A549 (cell line): ENCODE data around the gene CCDC121. TPM values are rescaled to one million over a fixed set of nuclear protein-coding genes. Genes with fewer than 3 reads are reported as not detected.

ENCODE experiments used
- ATAC-seq, 2 experiments: fragments of 200-7000 bp in 1 of 2; fragments of >200 bp in 1 of 2; cut with Nextera tagmentation in 1 of 2; cut with Tn5 transposase in 1 of 2; 3 replicates each; pipeline versions ENCODE4 v1.8.0 to v1.9.1; 2018 to 2020; ENCODE audit warnings: mild to moderate bottlenecking in 1 of 2, moderate library complexity in 1 of 2
- CTCF ChIA-PET: fragments of 300-600 bp; sonication (Branson Sonifier 250); formaldehyde crosslinking; extraction: SDS; loops from one replicate; lab custom pipeline; 2021; ENCODE audit warnings: antibody characterized with exemption, inconsistent platforms; lab: Yijun Ruan, JAX
- POLR2A ChIA-PET: fragments of 350-600 bp; formaldehyde crosslinking; extraction: SDS; loops from one replicate; lab custom pipeline; 2021; ENCODE audit warnings: antibody characterized with exemption, inconsistent platforms; lab: Yijun Ruan, JAX
- DNase-seq, 2 experiments: peaks; one replicate each; pipeline versions ENCODE4 v3.0.0 to v3.0.0-alpha.2; 2011 to 2016; ENCODE audit warnings: low read depth in 1 of 2, low spot score in 1 of 2
- FAIRE-seq: peaks from 2 replicates; lab custom pipeline; 2011; peaks lifted over from hg19 to GRCh38; lab: Jason Lieb, UNC
- H3K27ac ChIP-seq, 2 experiments: fragments of >200 bp; sonication (Bioruptor Twin); formaldehyde crosslinking; 3 replicates each; pipeline ENCODE4 v1.5.1; 2016 to 2017
- H3K4me1 ChIP-seq: fragments of >200 bp; sonication (Bioruptor Twin); formaldehyde crosslinking; 3 replicates; pipeline ENCODE4 v1.6.1; 2016
- H3K4me2 ChIP-seq: fragments of >200 bp; sonication (Bioruptor Twin); formaldehyde crosslinking; 3 replicates; pipeline ENCODE4 v1.6.1; 2016
- H3K4me3 ChIP-seq: fragments of >200 bp; sonication (Bioruptor Twin); formaldehyde crosslinking; 3 replicates; pipeline ENCODE4 v1.5.1; 2016
- H3K9me3 ChIP-seq: fragments of >200 bp; sonication (Bioruptor Twin); formaldehyde crosslinking; 3 replicates; pipeline ENCODE4 v1.6.1; 2016
- CBX2 ChIP-seq: fragments of 200-600 bp; sonication (generic); IDR thresholded peaks from 2 replicates; pipeline ENCODE4 v1.6.1; 2016; ENCODE audit warnings: low read depth, mild to moderate bottlenecking, borderline replicate concordance
- CEBPB ChIP-seq, 2 experiments: fragments of >200 bp in 1 of 2; sonication (Bioruptor Twin) in 1 of 2; formaldehyde crosslinking in 1 of 2; IDR thresholded peaks; 2 replicates each; pipeline ENCODE4 v1.6.1; 2012 to 2016
- CTCF ChIP-seq: fragments of >200 bp; sonication (Bioruptor Twin); formaldehyde crosslinking; IDR thresholded peaks from 3 replicates; pipeline ENCODE4 v1.5.1; 2016
- EP300 ChIP-seq, 2 experiments: fragments of >200 bp; sonication (Bioruptor Twin); formaldehyde crosslinking; IDR thresholded peaks; 2 replicates in 1 of 2; 3 replicates in 1 of 2; pipeline ENCODE4 v1.6.1; 2016 to 2017
- FOSL2 ChIP-seq, 2 experiments: fragments of 450-650 bp in 1 of 2; fragments of >200 bp in 1 of 2; sonication (Bioruptor Twin) in 1 of 2; formaldehyde crosslinking; IDR thresholded peaks; 2 replicates each; pipeline versions ENCODE4 v1.5.0 to v1.6.1; 2016 to 2020; ENCODE audit warnings: mild to moderate bottlenecking in 1 of 2, moderate library complexity in 1 of 2
- JUN ChIP-seq, 2 experiments: fragments of >200 bp; sonication (Bioruptor Twin); formaldehyde crosslinking; IDR thresholded peaks; 2 replicates in 1 of 2; 3 replicates in 1 of 2; pipeline ENCODE4 v1.6.1; 2016 to 2017
- KDM1A ChIP-seq: fragments of 200-600 bp; sonication (generic); IDR thresholded peaks from 2 replicates; pipeline ENCODE4 v1.6.1; 2016; ENCODE audit warnings: low read depth, mild to moderate bottlenecking
- KDM5A ChIP-seq: fragments of 200-600 bp; sonication (generic); IDR thresholded peaks from 2 replicates; pipeline ENCODE4 v1.6.1; 2016; ENCODE audit warnings: antibody characterized with exemption, mild to moderate bottlenecking
- MAX ChIP-seq: IDR thresholded peaks from 2 replicates; pipeline ENCODE4 v1.6.1; 2012
- MAZ ChIP-seq: fragments of 150-350 bp; IDR thresholded peaks from 2 replicates; pipeline ENCODE4 v1.6.1; 2014; ENCODE audit warnings: antibody characterized with exemption, low read depth, low read length, borderline replicate concordance
- MYC ChIP-seq: IDR thresholded peaks from 2 replicates; pipeline ENCODE4 v1.6.1; 2012; ENCODE audit warnings: mild to moderate bottlenecking, inconsistent platforms, low read length, improper control_type of control experiment, borderline replicate concordance
- PHF8 ChIP-seq: fragments of 200-600 bp; sonication (generic); IDR thresholded peaks from 2 replicates; pipeline ENCODE4 v1.6.1; 2016; ENCODE audit warnings: low read depth, mild to moderate bottlenecking, antibody characterized with exemption, moderate library complexity, borderline replicate concordance
- POLR2A ChIP-seq: IDR thresholded peaks from 2 replicates; pipeline ENCODE4 v1.6.1; 2012; ENCODE audit warnings: mild to moderate bottlenecking, low read length
- RAD21 ChIP-seq, 2 experiments: fragments of >200 bp in 1 of 2; sonication (Bioruptor Twin) in 1 of 2; formaldehyde crosslinking in 1 of 2; IDR thresholded peaks in 1 of 2; conservative IDR thresholded peaks in 1 of 2; 2 replicates in 1 of 2; 3 replicates in 1 of 2; pipeline ENCODE4 v1.6.1; 2012 to 2018; ENCODE audit warnings: inconsistent platforms in 1 of 2
- SMC3 ChIP-seq: fragments of >200 bp; sonication (Bioruptor Twin); formaldehyde crosslinking; IDR thresholded peaks from 3 replicates; pipeline ENCODE4 v1.6.1; 2018; ENCODE audit warnings: inconsistent platforms
- TP53 ChIP-seq: fragments of 250-450 bp; sonication (Bioruptor Pico); IDR thresholded peaks from 2 replicates; pipeline ENCODE4 v1.5.0; 2021; ENCODE audit warnings: mild to moderate bottlenecking, moderate library complexity
- ZC3H11A ChIP-seq: fragments of 450-650 bp; IDR thresholded peaks from 2 replicates; pipeline ENCODE4 v1.6.1; 2014; ENCODE audit warnings: antibody characterized with exemption, mild to moderate bottlenecking
- ZSCAN20 ChIP-seq: fragments of 250-450 bp; sonication (Bioruptor Pico); IDR thresholded peaks from 2 replicates; pipeline ENCODE4 v1.8.0; 2022; ENCODE audit warnings: mild to moderate bottlenecking, moderate library complexity
- whole genome bisulfite sequencing: methylation state at CpG from one replicate; pipeline ENCODE4 v1.1.6; 2017; ENCODE audit errors: missing lambda C conversion rate; 5-methylcytosine and 5-hydroxymethylcytosine counted together
- polyA minus RNA-seq: library from RNA; depleted of rRNA, polyadenylated mRNA; stranded (reverse); fragments of >200 nt; gene quantifications from 2 replicates; pipeline ENCODE4 v1.2.3, GENCODE V29; 2011; rRNA and poly(A)+ RNA removed
- polyA plus RNA-seq, 4 experiments: library from polyadenylated mRNA; depleted of rRNA in 3 of 4; stranded (reverse); fragments of >200 nt; fragmentation: RNase III in 1 of 4; extraction: RNeasy Plus Mini Kit Qiagen cat#74134 plus additional on column Dnase treatment in 1 of 4; gene quantifications; 2 replicates in 3 of 4; 3 replicates in 1 of 4; pipeline ENCODE4 v1.2.3, GENCODE V29; 2011 to 2017
- TF ChIP-seq, protein P1 (sequence below): fragments of >200 bp; sonication (Bioruptor Twin); formaldehyde crosslinking; IDR thresholded peaks from 3 replicates; pipeline ENCODE4 v1.6.1; 2016
- TF ChIP-seq, protein P2 (sequence below): IDR thresholded peaks from 2 replicates; pipeline ENCODE4 v1.6.1; 2012; ENCODE audit warnings: low read depth, borderline replicate concordance
- TF ChIP-seq, protein P3 (sequence below): IDR thresholded peaks from 2 replicates; pipeline ENCODE4 v1.6.1; 2012

CCDC121 gene
- 7.2 and 7.8 TPM in 2 replicates for polyA plus RNA-seq (2011; rRNA removed)
- 2.0 and 2.5 TPM in 2 replicates for polyA plus RNA-seq (2012; cell fraction: cytosol; rRNA removed)
- 1.2 and 2.4 TPM in 2 replicates for polyA plus RNA-seq (2012; cell fraction: nucleus; rRNA removed)
- polyA plus RNA-seq (2017; fragmentation: RNase III; extraction: RNeasy Plus Mini Kit Qiagen cat#74134 plus additional on column Dnase treatment): 4.6 to 5.2 TPM (median 4.9 TPM) in 3 replicates
- polyA minus RNA-seq: 2.1 and 2.7 TPM in 2 replicates

GRCh38 chr2:27628767-27629709 is at the start of gene CCDC121, which contains the start of gene GPN1:
CCDC121 (minus strand) TSS chr2:27629012; CDS start chr2:27627799, 1,213 bp downstream.
GPN1 (plus strand) TSS chr2:27629050; CDS start chr2:27629059, 9 bp downstream.
- 2% methylated on average over 44 of the region's 44 CpGs for WGBS
- H3K4me1 ChIP-seq: peaks cover 14% of the 10 kb centered on the region
- DNase-seq: peak; percentile 87 to 91
- TF ChIP-seq RAD21 (conservative IDR thresholded peaks at IDR 0.05 in 1 of 2, IDR thresholded peaks at IDR 0.05 in 1 of 2): no peak
- TF ChIP-seq KDM1A: no peak
- TF ChIP-seq, protein P1, sequence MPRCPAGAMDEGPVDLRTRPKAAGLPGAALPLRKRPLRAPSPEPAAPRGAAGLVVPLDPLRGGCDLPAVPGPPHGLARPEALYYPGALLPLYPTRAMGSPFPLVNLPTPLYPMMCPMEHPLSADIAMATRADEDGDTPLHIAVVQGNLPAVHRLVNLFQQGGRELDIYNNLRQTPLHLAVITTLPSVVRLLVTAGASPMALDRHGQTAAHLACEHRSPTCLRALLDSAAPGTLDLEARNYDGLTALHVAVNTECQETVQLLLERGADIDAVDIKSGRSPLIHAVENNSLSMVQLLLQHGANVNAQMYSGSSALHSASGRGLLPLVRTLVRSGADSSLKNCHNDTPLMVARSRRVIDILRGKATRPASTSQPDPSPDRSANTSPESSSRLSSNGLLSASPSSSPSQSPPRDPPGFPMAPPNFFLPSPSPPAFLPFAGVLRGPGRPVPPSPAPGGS: peak; percentile 89
- no peak for TF ChIP-seq MAZ
- no peak for TF ChIP-seq ZC3H11A
- TF ChIP-seq, protein P2, sequence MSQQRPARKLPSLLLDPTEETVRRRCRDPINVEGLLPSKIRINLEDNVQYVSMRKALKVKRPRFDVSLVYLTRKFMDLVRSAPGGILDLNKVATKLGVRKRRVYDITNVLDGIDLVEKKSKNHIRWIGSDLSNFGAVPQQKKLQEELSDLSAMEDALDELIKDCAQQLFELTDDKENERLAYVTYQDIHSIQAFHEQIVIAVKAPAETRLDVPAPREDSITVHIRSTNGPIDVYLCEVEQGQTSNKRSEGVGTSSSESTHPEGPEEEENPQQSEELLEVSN: peak; percentile 71; the same call in 1 of the 2 replicates
- TF ChIP-seq CTCF: no peak
- no peak for TF ChIP-seq ZSCAN20
- peak; percentile 16; the same call in 1 of the 3 replicates for TF ChIP-seq SMC3
- TF ChIP-seq KDM5A: peak; percentile 92
- TF ChIP-seq MYC: peak; percentile 90
- peak; percentile 99 for TF ChIP-seq POLR2A
- no peak for TF ChIP-seq CBX2
- no peak for TF ChIP-seq EP300 (IDR thresholded peaks at IDR 0.05)
- peak; percentile 90 for TF ChIP-seq MAX
- TF ChIP-seq, protein P3, sequence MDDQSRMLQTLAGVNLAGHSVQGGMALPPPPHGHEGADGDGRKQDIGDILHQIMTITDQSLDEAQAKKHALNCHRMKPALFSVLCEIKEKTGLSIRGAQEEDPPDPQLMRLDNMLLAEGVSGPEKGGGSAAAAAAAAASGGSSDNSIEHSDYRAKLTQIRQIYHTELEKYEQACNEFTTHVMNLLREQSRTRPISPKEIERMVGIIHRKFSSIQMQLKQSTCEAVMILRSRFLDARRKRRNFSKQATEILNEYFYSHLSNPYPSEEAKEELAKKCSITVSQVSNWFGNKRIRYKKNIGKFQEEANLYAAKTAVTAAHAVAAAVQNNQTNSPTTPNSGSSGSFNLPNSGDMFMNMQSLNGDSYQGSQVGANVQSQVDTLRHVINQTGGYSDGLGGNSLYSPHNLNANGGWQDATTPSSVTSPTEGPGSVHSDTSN: peak; percentile 66; the same call in 1 of the 2 replicates
- no peak for TF ChIP-seq FOSL2 (IDR thresholded peaks at IDR 0.05)
- peak; percentile 79 for TF ChIP-seq FOSL2 (CRISPR knock-in tag; IDR thresholded peaks at IDR 0.05)
- TF ChIP-seq TP53 (CRISPR knock-in tag): peak; percentile 65; the same call in 1 of the 2 replicates
- TF ChIP-seq CEBPB (IDR thresholded peaks at IDR 0.05): no peak; a peak in 1 of 4 replicates
- peak; percentile 58 to 96; a peak in 4 of 5 replicates for TF ChIP-seq JUN (IDR thresholded peaks at IDR 0.05)
- TF ChIP-seq PHF8: peak; percentile 98
- TF ChIP-seq, all 56 proteins: peak for 12
- ChIA-PET CTCF (interaction anchor here (0.6 to 1.9 kb wide), 8 partner anchors 17 to 522 kb away, joined by 3 to 8 read pairs (median 3); partner anchors contain the start of gene IFT172), POLR2A (interaction anchor here (0.5 to 2.1 kb wide), 7 partner anchors 12 to 225 kb away, joined by 3 to 11 read pairs (median 4); partner anchors contain the start of genes NRBP1, PPM1G, SLC4A1AP and SUPT7L)
- peak within 1 kb of the TSS; percentile 86 for H3K4me2 ChIP-seq
- H3K9me3 ChIP-seq: no peaks in the 10 kb centered on the region
- FAIRE-seq (no peak), ATAC-seq (peak; percentile 92 to 98)
- peak within 1 kb of the TSS; percentile 80 for H3K4me3 ChIP-seq
- H3K27ac ChIP-seq: peak within 1 kb of the TSS; percentile 87 to 93
